Endothelial cell of umbilical vein (primary cell): Measurements from ENCODE around the gene PAIP2. TPM values are rescaled to one million over a fixed set of nuclear protein-coding genes. Genes with fewer than 3 reads are reported as not detected.

Experiments
- BruUV-seq: library from RNA; stranded (reverse); fragments of 400-500 nt; replicated peaks from 2 replicates; lab custom pipeline; 2021; lab: Mats Ljungman, UMichigan
- CTCF ChIA-PET: fragments of 300-600, 350-600 bp; sonication (Branson Sonifier 250); formaldehyde crosslinking; loops from one replicate; lab custom pipeline; 2021; ENCODE audit warnings: antibody characterized with exemption, inconsistent platforms; lab: Charles Lee
- POLR2A ChIA-PET: fragments of 300-600, 350-600 bp; sonication (Branson Sonifier 250); formaldehyde crosslinking; loops from one replicate; lab custom pipeline; 2021; ENCODE audit warnings: antibody characterized with exemption, inconsistent platforms; lab: Charles Lee
- DNase-seq: peaks from one replicate; pipeline ENCODE4 v3.0.0-alpha.2; 2011; ENCODE audit warnings: low read depth, low spot score
- FAIRE-seq: peaks from 2 replicates; lab custom pipeline; 2011; peaks lifted over from hg19 to GRCh38; lab: Jason Lieb, UNC
- H2AFZ ChIP-seq: 2 replicates; pipeline ENCODE4 v1.6.0; 2012; ENCODE audit warnings: low read depth, low read length, control low read depth, inconsistent platforms
- H3K27ac ChIP-seq: 2 replicates; pipeline ENCODE4 v1.5.1; 2011; ENCODE audit warnings: low read depth, mild to moderate bottlenecking, control low read depth, low read length, moderate library complexity; ENCODE audit not compliant: insufficient read depth
- H3K27me3 ChIP-seq, 2 experiments: 2 replicates each; pipeline versions ENCODE4 v1.6.0 to v1.6.1; 2011; ENCODE audit warnings: low read length in 2 of 2, mixed read lengths in 1 of 2; ENCODE audit not compliant: control insufficient read depth in 2 of 2, insufficient read depth in 2 of 2
- H3K36me3 ChIP-seq, 2 experiments: 2 replicates in 1 of 2; 3 replicates in 1 of 2; pipeline ENCODE4 v1.5.1; 2011; ENCODE audit warnings: low read length in 2 of 2, mild to moderate bottlenecking in 1 of 2, moderate library complexity in 1 of 2; ENCODE audit not compliant: control insufficient read depth in 2 of 2, insufficient read depth in 2 of 2; ENCODE audit errors: extremely low read depth in 1 of 2
- H3K4me1 ChIP-seq: 3 replicates; pipeline ENCODE4 v1.5.1; 2011; ENCODE audit warnings: mild to moderate bottlenecking, low read length; ENCODE audit not compliant: control insufficient read depth, insufficient read depth; ENCODE audit errors: extremely low read depth
- H3K4me2 ChIP-seq: 2 replicates; pipeline ENCODE4 v1.6.1; 2011; ENCODE audit warnings: low read length, control low read depth, mixed read lengths; ENCODE audit not compliant: insufficient read depth
- H3K4me3 ChIP-seq, 3 experiments: fragments of 200-600 bp in 1 of 3; sonication (generic), shearing (Covaris generic) in 1 of 3; replicated peaks in 1 of 3; 2 replicates each; pipeline ENCODE4 v1.5.1; 2011 to 2016; ENCODE audit warnings: control low read depth in 3 of 3, low read length in 3 of 3, mild to moderate bottlenecking in 2 of 3, inconsistent platforms in 1 of 3, low read depth in 1 of 3, moderate library complexity in 1 of 3; ENCODE audit not compliant: insufficient read depth in 1 of 3
- H3K79me2 ChIP-seq: 2 replicates; pipeline ENCODE4 v1.6.0; 2012; ENCODE audit warnings: low read length, inconsistent platforms; ENCODE audit not compliant: control insufficient read depth, insufficient read depth
- H3K9ac ChIP-seq: replicated peaks from 2 replicates; pipeline ENCODE3; 2011; ENCODE audit warnings: low read length, control low read depth; ENCODE audit not compliant: insufficient read depth; ENCODE audit errors: extremely low read depth
- H3K9me1 ChIP-seq: replicated peaks from 3 replicates; pipeline ENCODE4 v1.6.0; 2011; ENCODE audit warnings: mild to moderate bottlenecking, low read length; ENCODE audit not compliant: control insufficient read depth, insufficient read depth; ENCODE audit errors: extremely low read depth
- H3K9me3 ChIP-seq: replicated peaks from 2 replicates; pipeline ENCODE4 v1.5.1; 2012; ENCODE audit warnings: low read length, inconsistent platforms; ENCODE audit not compliant: control insufficient read depth, insufficient read depth
- H4K20me1 ChIP-seq: replicated peaks from 2 replicates; pipeline ENCODE3; 2011; ENCODE audit warnings: mild to moderate bottlenecking, low read length; ENCODE audit not compliant: control insufficient read depth, insufficient read depth; ENCODE audit errors: extremely low read depth
- CTCF ChIP-seq, 2 donors: IDR thresholded peaks; 1 replicate in 1 of 2; 2 replicates in 1 of 2; pipeline ENCODE4 v1.5.1; 2011; ENCODE audit warnings: low read length in 2 of 2, mild to moderate bottlenecking in 2 of 2, moderate library complexity in 2 of 2, control low read depth in 1 of 2, inconsistent platforms in 1 of 2, low read depth in 1 of 2; ENCODE audit not compliant: insufficient read depth in 1 of 2; ENCODE audit errors: extremely low read depth in 1 of 2
- EZH2 ChIP-seq: IDR thresholded peaks from 2 replicates; pipeline ENCODE4 v1.6.1; 2012; ENCODE audit warnings: borderline replicate concordance, low read depth, mild to moderate bottlenecking, moderate library complexity, low read length, inconsistent platforms; ENCODE audit not compliant: severe bottlenecking
- FOS ChIP-seq: IDR thresholded peaks from 2 replicates; pipeline ENCODE4 v1.6.1; 2011; ENCODE audit warnings: mild to moderate bottlenecking, low read length, moderate library complexity, borderline replicate concordance; ENCODE audit not compliant: insufficient read depth
- GATA2 ChIP-seq: IDR thresholded peaks from 2 replicates; pipeline ENCODE4 v1.7.0; 2011; ENCODE audit warnings: low read depth, mild to moderate bottlenecking, moderate library complexity, mixed read lengths, low read length; ENCODE audit not compliant: insufficient read length, insufficient read depth
- JUN ChIP-seq: IDR thresholded peaks from 2 replicates; pipeline ENCODE4 v1.6.1; 2011; ENCODE audit warnings: borderline replicate concordance, low read depth; ENCODE audit not compliant: insufficient read length, insufficient read depth
- MAX ChIP-seq: IDR thresholded peaks from 2 replicates; pipeline ENCODE4 v1.6.1; 2011; ENCODE audit not compliant: insufficient read depth, insufficient read length
- MYC ChIP-seq: IDR thresholded peaks from one replicate; pipeline ENCODE4 v1.6.1; 2011; ENCODE audit warnings: mild to moderate bottlenecking, low read depth, low read length
- POLR2A ChIP-seq: IDR thresholded peaks from 2 replicates; pipeline ENCODE4 v1.6.1; 2012; ENCODE audit warnings: low read depth, mild to moderate bottlenecking, control low read depth, low read length
- POLR2AphosphoS5 ChIP-seq: IDR thresholded peaks from 2 replicates; pipeline ENCODE4 v1.6.1; 2012; ENCODE audit warnings: low read depth, mild to moderate bottlenecking, control low read depth, low read length, moderate library complexity; ENCODE audit not compliant: insufficient read depth
- dilution Hi-C: fragments of 300-500 bp; cut with MboI; formaldehyde crosslinking; loops from one replicate; pipeline ENCODE4 v1.15.0; 2019; ENCODE audit warnings: low sequenced_read_pairs; ENCODE audit not compliant: extremely low pct_ligation_motif_present
- intact Hi-C: fragments of 100-400 bp; cut with micrococcal nuclease; formaldehyde crosslinking; loops from one replicate; pipeline ENCODE4 v1.10.0; 2022
- polyA plus RNA-seq, 4 experiments: library from polyadenylated mRNA; depleted of rRNA in 3 of 4; stranded (reverse) in 3 of 4; unstranded in 1 of 4; fragments of >200 nt; gene quantifications; 2 replicates each; pipeline versions ENCODE4 v1.2.1 to v1.2.3, GENCODE V29; 2011 to 2012; ENCODE audit warnings: missing spikeins in 1 of 4
- total RNA-seq: library from RNA; stranded (reverse); gene quantifications from 2 replicates; pipeline ENCODE4 v1.2.3, GENCODE V29; 2021

The PAIP2 gene
- total and polyA plus RNA-seq, 2 donors (not counting 3 experiments of a cell fraction or from before 2014, with no cell fraction given), result 52.1 to 80.4 TPM

GRCh38 chr5:139371482-139372435 lies 30.1 kb downstream of the PAIP2 start:
- DNase-seq, result no peak
- ChIA-PET POLR2A (no interaction called here), CTCF (interaction anchor here (1.2 kb wide), 1 partner anchor 19 kb away, joined by 4 read pairs; no protein-coding TSS in a partner anchor)
- intact Hi-C loops, result no loop called here
- no peak overlapping the region for H3K4me3 ChIP-seq
- H2AFZ ChIP-seq, result no peak overlapping the region
- H3K4me2 ChIP-seq, result no peak overlapping the region
- H3K9me3 ChIP-seq, result no peaks in the 10 kb centered on the region
- H3K27me3 ChIP-seq, result no peaks in the 10 kb centered on the region
- H3K4me1 ChIP-seq, result no peaks in the 10 kb centered on the region
- TF ChIP-seq GATA2 (no peak), JUN (no peak), CTCF (IDR thresholded peaks at IDR 0.05; ENCODE audit: extremely low read depth in 1 of 2, insufficient read depth in 1 of 2, low read depth in 1 of 2, low read length in 2 of 2) (no peak), MYC (no peak), POLR2A (no peak), EZH2 (no peak), POLR2AphosphoS5 (no peak), MAX (no peak), FOS (no peak)
- dilution Hi-C loops, result no loop called here
- no TSS peak for BruUV-seq
- H3K79me2 ChIP-seq, result no peaks in the 10 kb centered on the region
- no peaks in the 10 kb centered on the region for H3K9me1 ChIP-seq
- H3K27ac ChIP-seq, result no peak overlapping the region
- FAIRE-seq, result no peak
- no peak overlapping the region for H3K9ac ChIP-seq
- peaks cover 4 to 10% of the 10 kb centered on the region in 2 experiments for H3K36me3 ChIP-seq
- H4K20me1 ChIP-seq, result no peaks in the 10 kb centered on the region
